ENCODE results near the gene RPS27.

RPS27 gene

DNA sequence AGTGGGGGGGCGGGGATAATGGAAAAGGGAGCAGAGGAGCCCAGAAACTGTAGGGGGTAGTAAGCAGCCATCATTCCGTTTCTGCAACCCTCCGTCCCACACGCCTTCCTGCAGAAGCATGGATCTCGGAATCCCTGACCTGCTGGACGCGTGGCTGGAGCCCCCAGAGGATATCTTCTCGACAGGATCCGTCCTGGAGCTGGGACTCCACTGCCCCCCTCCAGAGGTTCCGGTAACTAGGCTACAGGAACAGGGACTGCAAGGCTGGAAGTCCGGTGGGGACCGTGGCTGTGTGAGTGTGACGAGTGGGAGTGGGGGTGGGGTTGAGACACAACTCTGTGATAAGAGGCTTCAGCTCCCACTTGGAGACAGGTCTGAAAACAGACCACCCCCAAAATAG, 22.2 kb upstream of the RPS27 start:
- Histone ChIP-seq H3K27ac (ENCODE audit: low read depth, low read length, poor library complexity, severe bottlenecking) (peak overlapping the region; percentile 96), H3K4me2 (ENCODE audit: low read length) (peak overlapping the region; percentile 77), H3K9ac (ENCODE audit: low read length) (peak overlapping the region; percentile 94), H2AFZ (ENCODE audit: low read length) (no peak overlapping the region), H3K79me2 (ENCODE audit: insufficient read depth, low read length) (peaks cover 4% of the 10 kb centered on the region; the same call in 1 of the 2 replicates), H3F3A (ENCODE audit: insufficient read depth, low read length) (peaks cover 4% of the 10 kb centered on the region; the same call in 1 of the 2 replicates), H3K4me1 (ENCODE audit: insufficient read depth, low read length, severe bottlenecking) (peaks cover 48% of the 10 kb centered on the region), H3K36me3 (ENCODE audit: insufficient read depth, low read length) (peaks cover 11% of the 10 kb centered on the region; the same call in 1 of the 2 replicates), H4K20me1 (ENCODE audit: insufficient read depth, low read length) (no peaks in the 10 kb centered on the region), H3K27me3 (ENCODE audit: insufficient read depth, low read length) (no peaks in the 10 kb centered on the region), H3K4me3 (ENCODE audit: low read depth, low read length, poor library complexity, severe bottlenecking) (peak overlapping the region; percentile 91), H3K9me3 (ENCODE audit: low read length) (no peaks in the 10 kb centered on the region), H3K9me2 (ENCODE audit: low read depth, low read length) (no peaks in the 10 kb centered on the region)
- TF ChIP-seq EZH2 (IDR thresholded peaks at IDR 0.05; ENCODE audit: borderline replicate concordance, low read length) = no peak
- TF ChIP-seq, protein P1, sequence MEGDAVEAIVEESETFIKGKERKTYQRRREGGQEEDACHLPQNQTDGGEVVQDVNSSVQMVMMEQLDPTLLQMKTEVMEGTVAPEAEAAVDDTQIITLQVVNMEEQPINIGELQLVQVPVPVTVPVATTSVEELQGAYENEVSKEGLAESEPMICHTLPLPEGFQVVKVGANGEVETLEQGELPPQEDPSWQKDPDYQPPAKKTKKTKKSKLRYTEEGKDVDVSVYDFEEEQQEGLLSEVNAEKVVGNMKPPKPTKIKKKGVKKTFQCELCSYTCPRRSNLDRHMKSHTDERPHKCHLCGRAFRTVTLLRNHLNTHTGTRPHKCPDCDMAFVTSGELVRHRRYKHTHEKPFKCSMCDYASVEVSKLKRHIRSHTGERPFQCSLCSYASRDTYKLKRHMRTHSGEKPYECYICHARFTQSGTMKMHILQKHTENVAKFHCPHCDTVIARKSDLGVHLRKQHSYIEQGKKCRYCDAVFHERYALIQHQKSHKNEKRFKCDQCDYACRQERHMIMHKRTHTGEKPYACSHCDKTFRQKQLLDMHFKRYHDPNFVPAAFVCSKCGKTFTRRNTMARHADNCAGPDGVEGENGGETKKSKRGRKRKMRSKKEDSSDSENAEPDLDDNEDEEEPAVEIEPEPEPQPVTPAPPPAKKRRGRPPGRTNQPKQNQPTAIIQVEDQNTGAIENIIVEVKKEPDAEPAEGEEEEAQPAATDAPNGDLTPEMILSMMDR (IDR thresholded peaks at IDR 0.05; ENCODE audit: low read length) = no peak

DNA sequence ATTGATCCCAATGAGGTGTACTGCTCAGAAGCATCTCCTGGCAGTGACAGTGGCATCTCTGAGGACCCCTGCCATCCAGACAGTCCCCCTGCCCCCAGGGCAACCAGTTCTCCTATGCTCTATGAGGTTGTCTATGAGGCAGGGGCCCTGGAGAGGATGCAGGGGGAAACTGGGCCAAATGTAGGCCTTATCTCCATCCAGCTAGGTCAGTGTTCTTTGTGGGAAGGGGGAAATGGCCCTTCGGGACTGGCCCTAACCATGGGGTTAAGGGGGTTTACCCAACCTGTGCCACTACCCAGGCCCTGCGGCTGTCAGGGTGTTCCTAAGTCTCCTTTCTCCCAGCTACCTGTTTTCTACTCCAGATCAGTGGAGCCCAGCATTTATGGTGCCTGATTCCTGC, 21.6 kb upstream of the RPS27 start:
- no peaks in the 10 kb centered on the region for H3K9me2 ChIP-seq (ENCODE audit: low read depth, low read length)
- H3K4me1 ChIP-seq (ENCODE audit: insufficient read depth, low read length, severe bottlenecking) = peaks cover 46% of the 10 kb centered on the region
- H3K9ac ChIP-seq (ENCODE audit: low read length) = peak overlapping the region; percentile 94
- no peak for TF ChIP-seq EZH2 (IDR thresholded peaks at IDR 0.05; ENCODE audit: borderline replicate concordance, low read length)
- TF ChIP-seq, protein P1 (IDR thresholded peaks at IDR 0.05; ENCODE audit: low read length) = no peak
- H3K9me3 ChIP-seq (ENCODE audit: low read length) = no peaks in the 10 kb centered on the region
- peaks cover 4% of the 10 kb centered on the region; the same call in 1 of the 2 replicates for H3F3A ChIP-seq (ENCODE audit: insufficient read depth, low read length)
- H3K27ac ChIP-seq (ENCODE audit: low read depth, low read length, poor library complexity, severe bottlenecking) = peak overlapping the region; percentile 96
- H4K20me1 ChIP-seq (ENCODE audit: insufficient read depth, low read length) = no peaks in the 10 kb centered on the region
- peaks cover 17% of the 10 kb centered on the region for H3K36me3 ChIP-seq (ENCODE audit: insufficient read depth, low read length)
- peak overlapping the region; percentile 77 for H3K4me2 ChIP-seq (ENCODE audit: low read length)
- no peaks in the 10 kb centered on the region for H3K27me3 ChIP-seq (ENCODE audit: insufficient read depth, low read length)
- peaks cover 4% of the 10 kb centered on the region; the same call in 1 of the 2 replicates for H3K79me2 ChIP-seq (ENCODE audit: insufficient read depth, low read length)
- peak overlapping the region; percentile 91 for H3K4me3 ChIP-seq (ENCODE audit: low read depth, low read length, poor library complexity, severe bottlenecking)
- H2AFZ ChIP-seq (ENCODE audit: low read length) = no peak overlapping the region

DNA sequence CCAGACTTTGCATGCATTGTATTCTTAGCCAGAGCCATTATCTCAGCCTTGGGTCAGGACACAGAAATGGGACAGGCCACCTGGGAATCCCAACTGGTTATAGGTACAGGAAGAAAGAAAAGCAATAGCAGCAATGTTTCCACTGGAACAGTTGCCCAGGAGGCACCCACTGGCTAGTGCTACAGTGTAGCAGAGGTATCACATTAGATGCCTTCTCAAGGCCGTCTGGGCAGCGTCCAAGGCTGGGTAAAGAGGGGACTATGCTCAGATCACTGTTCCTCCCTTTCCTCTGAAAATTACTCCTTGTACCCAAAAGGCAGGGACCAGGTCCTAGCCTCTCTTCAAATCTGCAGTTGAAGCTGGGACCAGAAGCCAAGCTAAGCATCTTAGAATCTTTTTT, 20.2 kb upstream of the RPS27 start:
- Histone ChIP-seq H3K9ac (ENCODE audit: low read length) (no peak overlapping the region), H3K36me3 (ENCODE audit: insufficient read depth, low read length) (peaks cover 29% of the 10 kb centered on the region), H3K27ac (ENCODE audit: low read depth, low read length, poor library complexity, severe bottlenecking) (no peak overlapping the region), H4K20me1 (ENCODE audit: insufficient read depth, low read length) (no peaks in the 10 kb centered on the region), H3K9me3 (ENCODE audit: low read length) (no peaks in the 10 kb centered on the region), H3F3A (ENCODE audit: insufficient read depth, low read length) (peaks cover 4% of the 10 kb centered on the region; the same call in 1 of the 2 replicates), H3K4me1 (ENCODE audit: insufficient read depth, low read length, severe bottlenecking) (peaks cover 37% of the 10 kb centered on the region), H3K79me2 (ENCODE audit: insufficient read depth, low read length) (peaks cover 4% of the 10 kb centered on the region; the same call in 1 of the 2 replicates), H3K9me2 (ENCODE audit: low read depth, low read length) (no peaks in the 10 kb centered on the region), H2AFZ (ENCODE audit: low read length) (no peak overlapping the region), H3K4me3 (ENCODE audit: low read depth, low read length, poor library complexity, severe bottlenecking) (no peak overlapping the region), H3K4me2 (ENCODE audit: low read length) (no peak overlapping the region), H3K27me3 (ENCODE audit: insufficient read depth, low read length) (no peaks in the 10 kb centered on the region)
- no peak for TF ChIP-seq EZH2 (IDR thresholded peaks at IDR 0.05; ENCODE audit: borderline replicate concordance, low read length)
- TF ChIP-seq, protein P1 (IDR thresholded peaks at IDR 0.05; ENCODE audit: low read length) = no peak
